Endothelial cell of umbilical vein (primary cell): ENCODE data around the gene TEX36.

Experiments used
- EZH2 ChIP-seq: IDR thresholded peaks from 2 replicates; pipeline ENCODE4 v1.6.1; 2012; ENCODE audit warnings: borderline replicate concordance, low read depth, mild to moderate bottlenecking, moderate library complexity, low read length, inconsistent platforms; ENCODE audit not compliant: severe bottlenecking
- FOS ChIP-seq: IDR thresholded peaks from 2 replicates; pipeline ENCODE4 v1.6.1; 2011; ENCODE audit warnings: mild to moderate bottlenecking, low read length, moderate library complexity, borderline replicate concordance; ENCODE audit not compliant: insufficient read depth
- GATA2 ChIP-seq: IDR thresholded peaks from 2 replicates; pipeline ENCODE4 v1.7.0; 2011; ENCODE audit warnings: low read depth, mild to moderate bottlenecking, moderate library complexity, mixed read lengths, low read length; ENCODE audit not compliant: insufficient read length, insufficient read depth
- JUN ChIP-seq: IDR thresholded peaks from 2 replicates; pipeline ENCODE4 v1.6.1; 2011; ENCODE audit warnings: borderline replicate concordance, low read depth; ENCODE audit not compliant: insufficient read length, insufficient read depth
- POLR2A ChIP-seq: IDR thresholded peaks from 2 replicates; pipeline ENCODE4 v1.6.1; 2012; ENCODE audit warnings: low read depth, mild to moderate bottlenecking, control low read depth, low read length
- POLR2AphosphoS5 ChIP-seq: IDR thresholded peaks from 2 replicates; pipeline ENCODE4 v1.6.1; 2012; ENCODE audit warnings: low read depth, mild to moderate bottlenecking, control low read depth, low read length, moderate library complexity; ENCODE audit not compliant: insufficient read depth
- TF ChIP-seq, protein P1 (sequence below), 2 donors: IDR thresholded peaks; 1 replicate in 1 of 2; 2 replicates in 1 of 2; pipeline ENCODE4 v1.5.1; 2011; ENCODE audit warnings: low read length in 2 of 2, mild to moderate bottlenecking in 2 of 2, moderate library complexity in 2 of 2, control low read depth in 1 of 2, inconsistent platforms in 1 of 2, low read depth in 1 of 2; ENCODE audit not compliant: insufficient read depth in 1 of 2; ENCODE audit errors: extremely low read depth in 1 of 2
- TF ChIP-seq, protein P2 (sequence below): IDR thresholded peaks from 2 replicates; pipeline ENCODE4 v1.6.1; 2011; ENCODE audit not compliant: insufficient read depth, insufficient read length

DNA sequence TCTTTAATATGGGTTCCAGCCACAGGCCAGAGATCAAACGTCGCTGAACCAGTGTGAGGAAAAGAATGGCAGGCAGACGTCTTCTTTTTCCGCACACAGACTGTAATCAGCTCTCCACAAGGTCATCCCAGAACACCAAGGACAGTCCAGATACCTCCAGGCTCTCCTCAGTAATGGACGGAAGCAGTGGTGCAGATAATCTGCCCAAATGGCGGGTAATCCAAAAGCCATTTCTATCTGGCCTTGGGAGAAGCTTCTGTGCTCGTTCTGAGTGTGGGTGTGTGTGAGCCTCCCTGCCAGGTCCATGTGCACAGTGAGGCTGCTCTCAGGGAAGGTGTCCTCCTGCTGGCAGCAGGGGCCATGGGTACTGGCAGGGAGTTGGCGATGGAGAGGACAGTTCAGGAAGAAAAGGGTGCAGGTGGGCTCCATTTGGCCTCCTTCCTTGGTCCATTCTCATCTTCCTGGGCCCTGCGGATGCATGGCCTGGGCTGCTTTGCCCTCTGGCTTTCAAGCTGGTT lies 15.6 kb upstream of the TEX36 start:
- TF ChIP-seq, protein P1, sequence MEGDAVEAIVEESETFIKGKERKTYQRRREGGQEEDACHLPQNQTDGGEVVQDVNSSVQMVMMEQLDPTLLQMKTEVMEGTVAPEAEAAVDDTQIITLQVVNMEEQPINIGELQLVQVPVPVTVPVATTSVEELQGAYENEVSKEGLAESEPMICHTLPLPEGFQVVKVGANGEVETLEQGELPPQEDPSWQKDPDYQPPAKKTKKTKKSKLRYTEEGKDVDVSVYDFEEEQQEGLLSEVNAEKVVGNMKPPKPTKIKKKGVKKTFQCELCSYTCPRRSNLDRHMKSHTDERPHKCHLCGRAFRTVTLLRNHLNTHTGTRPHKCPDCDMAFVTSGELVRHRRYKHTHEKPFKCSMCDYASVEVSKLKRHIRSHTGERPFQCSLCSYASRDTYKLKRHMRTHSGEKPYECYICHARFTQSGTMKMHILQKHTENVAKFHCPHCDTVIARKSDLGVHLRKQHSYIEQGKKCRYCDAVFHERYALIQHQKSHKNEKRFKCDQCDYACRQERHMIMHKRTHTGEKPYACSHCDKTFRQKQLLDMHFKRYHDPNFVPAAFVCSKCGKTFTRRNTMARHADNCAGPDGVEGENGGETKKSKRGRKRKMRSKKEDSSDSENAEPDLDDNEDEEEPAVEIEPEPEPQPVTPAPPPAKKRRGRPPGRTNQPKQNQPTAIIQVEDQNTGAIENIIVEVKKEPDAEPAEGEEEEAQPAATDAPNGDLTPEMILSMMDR (IDR thresholded peaks at IDR 0.05; ENCODE audit: extremely low read depth in 1 of 2, insufficient read depth in 1 of 2, low read depth in 1 of 2, low read length in 2 of 2): no peak
- no peak for TF ChIP-seq POLR2A
- TF ChIP-seq EZH2: no peak
- no peak for TF ChIP-seq POLR2AphosphoS5
- TF ChIP-seq FOS: no peak
- TF ChIP-seq, protein P2, sequence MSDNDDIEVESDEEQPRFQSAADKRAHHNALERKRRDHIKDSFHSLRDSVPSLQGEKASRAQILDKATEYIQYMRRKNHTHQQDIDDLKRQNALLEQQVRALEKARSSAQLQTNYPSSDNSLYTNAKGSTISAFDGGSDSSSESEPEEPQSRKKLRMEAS: no peak
- TF ChIP-seq JUN: no peak
- TF ChIP-seq GATA2: no peak
